Osteocyte (in vitro differentiated cells): ENCODE data around the gene CACNA1C. TPM values are rescaled to one million over a fixed set of nuclear protein-coding genes. Genes with fewer than 3 reads are reported as not detected.

Experiments used
- DNase-seq: peaks from one replicate; pipeline ENCODE4 v3.0.0; 2021; ENCODE audit warnings: mixed read lengths; ENCODE audit not compliant: unreplicated experiment; ENCODE audit errors: extremely low spot score
- H3K27ac Mint-ChIP-seq: one replicate; pipeline ENCODE4 v1.8.0; 2021; ENCODE audit warnings: mild to moderate bottlenecking, mixed read lengths; ENCODE audit not compliant: unreplicated experiment
- H3K27me3 Mint-ChIP-seq: one replicate; pipeline ENCODE4 v1.8.0; 2021; ENCODE audit warnings: mixed read lengths; ENCODE audit not compliant: unreplicated experiment
- H3K36me3 Mint-ChIP-seq: one replicate; pipeline ENCODE4 v1.8.0; 2021; ENCODE audit warnings: mixed read lengths; ENCODE audit not compliant: unreplicated experiment
- H3K4me1 Mint-ChIP-seq: one replicate; pipeline ENCODE4 v1.8.0; 2021; ENCODE audit warnings: mixed read lengths; ENCODE audit not compliant: unreplicated experiment
- H3K4me3 Mint-ChIP-seq: one replicate; pipeline ENCODE4 v1.8.0; 2021; ENCODE audit warnings: mild to moderate bottlenecking, moderate library complexity, mixed read lengths; ENCODE audit not compliant: unreplicated experiment
- H3K9me3 Mint-ChIP-seq: one replicate; pipeline ENCODE4 v1.8.0; 2021; ENCODE audit warnings: mixed read lengths; ENCODE audit not compliant: unreplicated experiment
- total RNA-seq: library from RNA; stranded (reverse); gene quantifications from 2 replicates; pipeline ENCODE4 v1.2.1, GENCODE V29; 2021
- TF ChIP-seq, protein P1 (sequence below): fragments of 200-600 bp; sonication (generic); IDR thresholded peaks from 2 replicates; pipeline ENCODE4 v1.5.0; 2021; ENCODE audit warnings: antibody characterized with exemption, mild to moderate bottlenecking, moderate library complexity

CACNA1C gene
- total RNA-seq, 1 donor from 2014 or later: 67.4 TPM

DNA sequence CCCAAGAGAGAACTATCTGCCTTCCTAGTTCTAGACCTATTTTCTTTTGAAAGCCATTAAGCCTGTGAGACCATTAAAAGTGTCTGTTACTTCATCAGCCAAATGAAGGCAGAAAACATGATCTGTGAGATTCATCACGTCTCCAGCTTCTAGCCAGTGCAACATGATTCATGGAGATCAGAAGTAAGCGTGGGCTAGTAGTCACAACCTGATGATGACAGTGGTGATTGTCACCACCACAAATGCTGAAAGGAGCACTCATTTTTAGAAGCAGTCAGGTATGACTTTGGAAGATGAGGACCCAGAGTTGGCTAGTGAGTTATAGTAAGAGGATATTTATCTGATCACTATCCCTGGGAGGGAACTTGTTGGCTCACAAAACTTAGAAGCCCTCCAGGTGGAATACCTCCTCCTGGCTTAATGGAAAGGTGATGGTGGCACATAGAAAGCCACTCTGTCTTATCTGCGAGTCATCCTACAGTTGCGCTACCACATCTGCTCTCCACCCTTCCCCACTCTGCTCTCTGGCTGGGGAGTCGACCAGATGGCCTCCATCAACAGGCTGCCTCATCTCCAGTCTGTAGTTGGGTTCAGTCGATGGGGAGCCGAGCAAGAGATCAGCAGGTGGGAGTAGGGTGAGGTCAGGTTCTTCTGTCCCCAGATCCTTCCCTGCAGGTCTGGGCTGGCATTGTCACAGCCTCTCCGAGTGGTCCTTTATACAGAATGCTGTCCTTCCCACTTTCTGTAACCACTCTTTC lies 424.4 kb downstream of the CACNA1C start:
- H3K27ac Mint-ChIP-seq: no peak overlapping the region
- no peak overlapping the region for H3K4me3 Mint-ChIP-seq
- H3K27me3 Mint-ChIP-seq: no peaks in the 10 kb centered on the region
- peaks cover 27% of the 10 kb centered on the region for H3K36me3 Mint-ChIP-seq
- TF ChIP-seq, protein P1, sequence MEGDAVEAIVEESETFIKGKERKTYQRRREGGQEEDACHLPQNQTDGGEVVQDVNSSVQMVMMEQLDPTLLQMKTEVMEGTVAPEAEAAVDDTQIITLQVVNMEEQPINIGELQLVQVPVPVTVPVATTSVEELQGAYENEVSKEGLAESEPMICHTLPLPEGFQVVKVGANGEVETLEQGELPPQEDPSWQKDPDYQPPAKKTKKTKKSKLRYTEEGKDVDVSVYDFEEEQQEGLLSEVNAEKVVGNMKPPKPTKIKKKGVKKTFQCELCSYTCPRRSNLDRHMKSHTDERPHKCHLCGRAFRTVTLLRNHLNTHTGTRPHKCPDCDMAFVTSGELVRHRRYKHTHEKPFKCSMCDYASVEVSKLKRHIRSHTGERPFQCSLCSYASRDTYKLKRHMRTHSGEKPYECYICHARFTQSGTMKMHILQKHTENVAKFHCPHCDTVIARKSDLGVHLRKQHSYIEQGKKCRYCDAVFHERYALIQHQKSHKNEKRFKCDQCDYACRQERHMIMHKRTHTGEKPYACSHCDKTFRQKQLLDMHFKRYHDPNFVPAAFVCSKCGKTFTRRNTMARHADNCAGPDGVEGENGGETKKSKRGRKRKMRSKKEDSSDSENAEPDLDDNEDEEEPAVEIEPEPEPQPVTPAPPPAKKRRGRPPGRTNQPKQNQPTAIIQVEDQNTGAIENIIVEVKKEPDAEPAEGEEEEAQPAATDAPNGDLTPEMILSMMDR: no peak
- H3K4me1 Mint-ChIP-seq: no peaks in the 10 kb centered on the region
- DNase-seq: no peak
- no peaks in the 10 kb centered on the region for H3K9me3 Mint-ChIP-seq

DNA sequence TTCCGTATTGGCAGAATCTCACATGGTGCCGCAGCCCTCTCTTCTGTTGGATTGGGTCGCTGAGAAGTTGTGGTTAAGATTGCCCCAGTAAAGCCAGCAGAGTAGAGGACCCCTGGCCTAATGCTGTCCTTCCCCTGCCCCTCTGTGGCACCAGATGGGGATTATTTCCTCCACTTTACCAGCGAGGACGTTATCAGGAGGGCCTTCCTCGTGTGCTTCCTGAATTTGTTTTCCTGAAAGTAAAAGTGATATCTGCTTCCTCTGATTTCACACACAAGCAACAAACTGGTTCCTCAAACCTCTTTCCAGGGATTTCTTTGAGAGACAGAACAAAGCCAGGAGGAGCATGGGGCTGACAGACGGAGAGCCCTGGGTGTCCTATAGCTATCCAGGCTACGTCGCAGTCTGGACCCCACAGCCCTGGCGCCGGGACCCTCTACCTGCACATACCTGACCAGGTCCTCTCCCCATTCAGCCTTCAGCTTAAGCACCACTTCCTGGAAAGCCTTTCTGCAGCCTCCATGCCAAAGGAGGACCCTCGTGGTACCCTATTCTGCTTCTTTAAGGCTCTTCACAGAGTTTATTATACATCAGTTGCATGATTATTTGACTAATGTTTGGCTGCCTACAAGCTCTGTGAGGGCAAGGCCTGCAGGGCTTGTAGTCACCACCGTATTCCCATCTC lies 427.2 kb downstream of the CACNA1C start:
- H3K27ac Mint-ChIP-seq: no peak overlapping the region
- H3K36me3 Mint-ChIP-seq: peaks cover 35% of the 10 kb centered on the region
- no peak for DNase-seq
- H3K4me3 Mint-ChIP-seq: no peak overlapping the region
- H3K9me3 Mint-ChIP-seq: no peaks in the 10 kb centered on the region
- H3K4me1 Mint-ChIP-seq: peaks cover 6% of the 10 kb centered on the region
- TF ChIP-seq, protein P1: no peak
- H3K27me3 Mint-ChIP-seq: no peaks in the 10 kb centered on the region

DNA sequence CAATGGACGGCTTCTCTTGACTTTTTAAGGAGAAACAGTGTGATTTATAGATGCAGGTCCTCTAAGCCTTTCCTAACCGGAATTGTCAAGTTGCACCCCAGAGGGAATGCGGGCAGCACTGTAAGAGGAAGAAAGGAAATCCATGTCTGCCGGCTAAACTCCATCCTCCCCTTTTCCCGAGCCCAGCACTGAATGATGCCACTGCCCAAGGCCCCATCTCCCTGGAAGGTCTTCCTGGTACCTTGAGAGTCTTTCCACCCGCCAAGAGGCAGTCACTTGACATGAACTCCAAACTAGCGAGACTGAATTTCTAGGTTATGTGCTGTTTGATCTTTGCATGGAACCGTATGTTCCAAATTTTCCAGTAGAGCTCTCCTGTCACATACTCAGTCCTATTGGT lies 428.6 kb downstream of the CACNA1C start:
- H3K4me3 Mint-ChIP-seq: no peak overlapping the region
- no peak for DNase-seq
- peaks cover 6% of the 10 kb centered on the region for H3K4me1 Mint-ChIP-seq
- peaks cover 34% of the 10 kb centered on the region for H3K36me3 Mint-ChIP-seq
- H3K9me3 Mint-ChIP-seq: no peaks in the 10 kb centered on the region
- H3K27ac Mint-ChIP-seq: no peak overlapping the region
- H3K27me3 Mint-ChIP-seq: no peaks in the 10 kb centered on the region
- TF ChIP-seq, protein P1: no peak

DNA sequence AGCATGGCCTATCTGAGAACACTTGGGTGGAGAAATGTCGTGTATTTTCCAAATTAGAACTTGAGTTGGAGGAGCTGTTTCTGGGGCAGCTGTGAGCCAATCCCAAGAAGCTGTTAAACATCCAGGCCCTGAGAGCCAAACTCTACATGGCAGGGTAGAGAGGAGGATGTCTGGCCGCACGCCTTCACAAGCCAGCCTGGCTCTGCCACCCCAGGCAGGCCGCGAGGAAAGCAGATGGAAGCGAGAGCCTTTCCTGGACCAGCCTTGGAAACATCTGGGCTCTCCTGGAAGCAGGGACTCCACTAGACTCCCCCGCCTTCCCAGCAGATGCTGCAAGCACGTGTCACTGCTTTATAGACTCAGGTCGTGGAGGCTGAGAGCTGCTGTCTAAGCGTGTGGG lies 429.2 kb downstream of the CACNA1C start:
- Mint-ChIP-seq H3K27ac (no peak overlapping the region), H3K36me3 (peaks cover 38% of the 10 kb centered on the region), H3K4me1 (peaks cover 6% of the 10 kb centered on the region), H3K27me3 (no peaks in the 10 kb centered on the region), H3K4me3 (no peak overlapping the region), H3K9me3 (no peaks in the 10 kb centered on the region)
- no peak for DNase-seq
- TF ChIP-seq, protein P1: no peak

DNA sequence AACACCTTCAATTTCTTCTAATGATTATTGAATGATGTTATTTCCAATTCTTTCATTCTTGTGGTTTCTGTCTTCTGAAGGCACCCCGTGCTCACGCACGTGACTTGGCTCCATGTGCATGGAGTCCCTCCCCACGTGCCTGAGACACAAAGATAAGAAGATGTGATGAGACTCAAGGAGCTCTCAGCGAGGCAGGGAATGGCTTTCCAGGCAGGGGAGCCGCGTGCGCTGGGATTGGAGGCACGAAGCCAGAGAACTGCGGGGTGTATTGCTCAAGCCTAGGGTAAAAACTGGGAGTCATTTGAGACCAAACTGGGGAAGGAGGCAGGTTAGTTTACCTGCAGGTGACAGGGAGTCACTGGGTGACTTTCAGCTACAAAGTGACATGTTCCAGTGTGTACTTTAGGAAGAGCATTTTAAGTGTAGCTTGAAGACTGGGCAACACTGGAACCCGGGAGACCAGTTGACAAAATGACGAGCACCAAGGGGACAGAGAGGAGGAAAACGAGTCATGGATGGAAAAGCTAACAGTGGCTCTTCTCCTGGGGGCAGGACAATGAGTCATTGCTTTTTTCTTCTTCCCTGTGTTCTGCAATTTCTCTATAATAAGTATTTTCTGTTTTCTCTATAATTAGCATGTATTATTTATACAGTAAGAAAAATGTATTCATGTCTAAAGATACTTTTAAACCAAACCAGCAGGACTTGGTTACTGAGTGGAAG lies 430.3 kb downstream of the CACNA1C start:
- H3K4me3 Mint-ChIP-seq: no peak overlapping the region
- peak overlapping the region; percentile 17 for H3K27ac Mint-ChIP-seq
- H3K9me3 Mint-ChIP-seq: no peaks in the 10 kb centered on the region
- H3K27me3 Mint-ChIP-seq: no peaks in the 10 kb centered on the region
- peaks cover 6% of the 10 kb centered on the region for H3K4me1 Mint-ChIP-seq
- TF ChIP-seq, protein P1: no peak
- peaks cover 44% of the 10 kb centered on the region for H3K36me3 Mint-ChIP-seq
- no peak for DNase-seq
